Activated naive CD8-positive, alpha-beta T cell treated with anti-CD3 and anti-CD28 coated beads, Interleukin-2, amount 50 U/mL, for 24 hours (primary cell): ENCODE results near the gene ZNF385B.

Experiments
- ATAC-seq: fragments of 150-1000 bp; cut with Tn5 transposase; one replicate; pipeline ENCODE4 v1.10.0; 2021
- DNase-seq: peaks from one replicate; pipeline ENCODE4 v3.0.0; 2021
- H3K27ac Mint-ChIP-seq: one replicate; pipeline ENCODE4 v1.8.0; 2021; ENCODE audit warnings: mild to moderate bottlenecking, mixed read lengths
- H3K27me3 Mint-ChIP-seq: one replicate; pipeline ENCODE4 v1.8.0; 2021; ENCODE audit warnings: mixed read lengths
- H3K36me3 Mint-ChIP-seq: one replicate; pipeline ENCODE4 v1.8.0; 2021; ENCODE audit warnings: low read depth, mixed read lengths
- H3K4me1 Mint-ChIP-seq: one replicate; pipeline ENCODE4 v1.8.0; 2021; ENCODE audit warnings: mixed read lengths
- H3K4me3 Mint-ChIP-seq: one replicate; pipeline ENCODE4 v1.8.0; 2021; ENCODE audit warnings: mild to moderate bottlenecking, moderate library complexity, mixed read lengths
- H3K9me3 Mint-ChIP-seq: one replicate; pipeline ENCODE4 v1.8.0; 2021; ENCODE audit warnings: mixed read lengths

The ZNF385B gene

GRCh38 chr2:179444056-179444455, 417.4 kb downstream of the ZNF385B start:
- DNase-seq: no peak
- no peak for ATAC-seq
- no peak overlapping the region for H3K4me3 Mint-ChIP-seq
- no peaks in the 10 kb centered on the region for H3K36me3 Mint-ChIP-seq
- no peak overlapping the region for H3K27ac Mint-ChIP-seq
- H3K4me1 Mint-ChIP-seq: no peaks in the 10 kb centered on the region
- H3K9me3 Mint-ChIP-seq: no peaks in the 10 kb centered on the region
- peaks cover 6% of the 10 kb centered on the region for H3K27me3 Mint-ChIP-seq

GRCh38 chr2:179443180-179443579, 418.2 kb downstream of the ZNF385B start:
- no peaks in the 10 kb centered on the region for H3K9me3 Mint-ChIP-seq
- no peak overlapping the region for H3K4me3 Mint-ChIP-seq
- no peaks in the 10 kb centered on the region for H3K4me1 Mint-ChIP-seq
- DNase-seq (no peak), ATAC-seq (no peak)
- no peak overlapping the region for H3K27ac Mint-ChIP-seq
- peaks cover 10% of the 10 kb centered on the region for H3K27me3 Mint-ChIP-seq
- H3K36me3 Mint-ChIP-seq: no peaks in the 10 kb centered on the region

- Mint-ChIP-seq H3K27ac (no peak overlapping the region), H3K27me3 (peaks cover 10% of the 10 kb centered on the region), H3K36me3 (no peaks in the 10 kb centered on the region), H3K4me1 (no peaks in the 10 kb centered on the region), H3K4me3 (no peak overlapping the region), H3K9me3 (no peaks in the 10 kb centered on the region)
- ATAC-seq: no peak
- no peak for DNase-seq
These were observed 419.2 kb downstream of the ZNF385B start for GRCh38 chr2:179442206-179442605.

GRCh38 chr2:179441551-179441950, 419.9 kb downstream of the ZNF385B start:
- Mint-ChIP-seq H3K27ac (no peak overlapping the region), H3K4me3 (no peak overlapping the region), H3K4me1 (no peaks in the 10 kb centered on the region), H3K9me3 (no peaks in the 10 kb centered on the region), H3K36me3 (no peaks in the 10 kb centered on the region), H3K27me3 (peaks cover 10% of the 10 kb centered on the region)
- DNase-seq (no peak), ATAC-seq (no peak)

GRCh38 chr2:179440642-179441251, 420.7 kb downstream of the ZNF385B start:
- Mint-ChIP-seq H3K4me3 (no peak overlapping the region), H3K27ac (no peak overlapping the region), H3K9me3 (no peaks in the 10 kb centered on the region), H3K27me3 (peaks cover 10% of the 10 kb centered on the region), H3K4me1 (no peaks in the 10 kb centered on the region), H3K36me3 (no peaks in the 10 kb centered on the region)
- DNase-seq: no peak
- no peak for ATAC-seq

- peaks cover 10% of the 10 kb centered on the region for H3K27me3 Mint-ChIP-seq
- no peaks in the 10 kb centered on the region for H3K4me1 Mint-ChIP-seq
- ATAC-seq (no peak), DNase-seq (no peak)
- H3K27ac Mint-ChIP-seq: no peak overlapping the region
- no peak overlapping the region for H3K4me3 Mint-ChIP-seq
- H3K36me3 Mint-ChIP-seq: no peaks in the 10 kb centered on the region
- no peaks in the 10 kb centered on the region for H3K9me3 Mint-ChIP-seq
These were observed 422.8 kb downstream of the ZNF385B start for GRCh38 chr2:179438654-179439053.

GRCh38 chr2:179437430-179437829, 424.0 kb downstream of the ZNF385B start:
- no peak for DNase-seq
- Mint-ChIP-seq H3K4me1 (no peaks in the 10 kb centered on the region), H3K4me3 (no peak overlapping the region), H3K36me3 (no peaks in the 10 kb centered on the region), H3K9me3 (no peaks in the 10 kb centered on the region), H3K27ac (no peak overlapping the region), H3K27me3 (peaks cover 10% of the 10 kb centered on the region)
- no peak for ATAC-seq

GRCh38 chr2:179435566-179435965, 425.8 kb downstream of the ZNF385B start:
- no peak for DNase-seq
- no peaks in the 10 kb centered on the region for H3K4me1 Mint-ChIP-seq
- peaks cover 6% of the 10 kb centered on the region for H3K27me3 Mint-ChIP-seq
- no peak overlapping the region for H3K4me3 Mint-ChIP-seq
- no peak for ATAC-seq
- H3K9me3 Mint-ChIP-seq: no peaks in the 10 kb centered on the region
- H3K36me3 Mint-ChIP-seq: no peaks in the 10 kb centered on the region
- H3K27ac Mint-ChIP-seq: no peak overlapping the region

- Mint-ChIP-seq H3K4me1 (no peaks in the 10 kb centered on the region), H3K27me3 (peaks cover 6% of the 10 kb centered on the region), H3K4me3 (no peak overlapping the region), H3K36me3 (no peaks in the 10 kb centered on the region), H3K27ac (no peak overlapping the region), H3K9me3 (no peaks in the 10 kb centered on the region)
- ATAC-seq (no peak), DNase-seq (no peak)
These were observed 426.4 kb downstream of the ZNF385B start for GRCh38 chr2:179435000-179435399.

GRCh38 chr2:179434357-179434756, 427.1 kb downstream of the ZNF385B start:
- Mint-ChIP-seq H3K27me3 (peaks cover 9% of the 10 kb centered on the region), H3K9me3 (no peaks in the 10 kb centered on the region), H3K4me3 (no peak overlapping the region), H3K36me3 (no peaks in the 10 kb centered on the region), H3K4me1 (no peaks in the 10 kb centered on the region), H3K27ac (no peak overlapping the region)
- DNase-seq (no peak), ATAC-seq (no peak)

- Mint-ChIP-seq H3K4me1 (no peaks in the 10 kb centered on the region), H3K9me3 (no peaks in the 10 kb centered on the region), H3K4me3 (no peak overlapping the region), H3K27me3 (peaks cover 7% of the 10 kb centered on the region), H3K27ac (no peak overlapping the region), H3K36me3 (no peaks in the 10 kb centered on the region)
- DNase-seq: no peak
- no peak for ATAC-seq
These were observed 428.7 kb downstream of the ZNF385B start for GRCh38 chr2:179432751-179433150.

- Mint-ChIP-seq H3K9me3 (no peaks in the 10 kb centered on the region), H3K4me3 (no peak overlapping the region), H3K4me1 (no peaks in the 10 kb centered on the region), H3K27ac (no peak overlapping the region), H3K27me3 (peaks cover 9% of the 10 kb centered on the region), H3K36me3 (no peaks in the 10 kb centered on the region)
- no peak for ATAC-seq
- no peak for DNase-seq
These were observed 431.8 kb downstream of the ZNF385B start for GRCh38 chr2:179429597-179429996.

- H3K27me3 Mint-ChIP-seq: peaks cover 9% of the 10 kb centered on the region
- no peak overlapping the region for H3K27ac Mint-ChIP-seq
- H3K9me3 Mint-ChIP-seq: no peaks in the 10 kb centered on the region
- no peaks in the 10 kb centered on the region for H3K4me1 Mint-ChIP-seq
- no peak overlapping the region for H3K4me3 Mint-ChIP-seq
- no peaks in the 10 kb centered on the region for H3K36me3 Mint-ChIP-seq
- DNase-seq: no peak
- no peak for ATAC-seq
These were observed 432.3 kb downstream of the ZNF385B start for GRCh38 chr2:179429060-179429471.

- Mint-ChIP-seq H3K36me3 (no peaks in the 10 kb centered on the region), H3K4me1 (no peaks in the 10 kb centered on the region), H3K27me3 (peaks cover 9% of the 10 kb centered on the region), H3K27ac (no peak overlapping the region), H3K9me3 (no peaks in the 10 kb centered on the region), H3K4me3 (no peak overlapping the region)
- ATAC-seq (no peak), DNase-seq (no peak)
These were observed 432.8 kb downstream of the ZNF385B start for GRCh38 chr2:179428649-179429048.

- Mint-ChIP-seq H3K27me3 (peaks cover 10% of the 10 kb centered on the region), H3K4me1 (no peaks in the 10 kb centered on the region), H3K9me3 (no peaks in the 10 kb centered on the region), H3K27ac (no peak overlapping the region), H3K36me3 (no peaks in the 10 kb centered on the region), H3K4me3 (no peak overlapping the region)
- ATAC-seq (no peak), DNase-seq (no peak)
These were observed 434.3 kb downstream of the ZNF385B start for GRCh38 chr2:179427065-179427464.

- Mint-ChIP-seq H3K36me3 (no peaks in the 10 kb centered on the region), H3K27me3 (peaks cover 10% of the 10 kb centered on the region), H3K4me1 (no peaks in the 10 kb centered on the region), H3K4me3 (no peak overlapping the region), H3K27ac (no peak overlapping the region), H3K9me3 (no peaks in the 10 kb centered on the region)
- ATAC-seq (no peak), DNase-seq (no peak)
These were observed 436.8 kb downstream of the ZNF385B start for GRCh38 chr2:179424571-179424970.
